ENCODE measurements around the gene SPAG16.

SPAG16 gene

GRCh38 chr2:213455316-213456008 lies 171.2 kb downstream of the SPAG16 start:
- TF ChIP-seq CTCF (IDR thresholded peaks at IDR 0.05; ENCODE audit: borderline replicate concordance, insufficient read depth, low read depth, low read length): no peak
- no peak overlapping the region for H3K4me3 ChIP-seq (ENCODE audit: low read depth, low read length)

GRCh38 chr2:213475433-213475832 lies 191.2 kb downstream of the SPAG16 start:
- no peak overlapping the region for H3K4me3 ChIP-seq (ENCODE audit: low read depth, low read length)
- no peak for TF ChIP-seq CTCF (IDR thresholded peaks at IDR 0.05; ENCODE audit: borderline replicate concordance, insufficient read depth, low read depth, low read length)

GRCh38 chr2:213476641-213477040 lies 192.4 kb downstream of the SPAG16 start:
- no peak overlapping the region for H3K4me3 ChIP-seq (ENCODE audit: low read depth, low read length)
- TF ChIP-seq CTCF (IDR thresholded peaks at IDR 0.05; ENCODE audit: borderline replicate concordance, insufficient read depth, low read depth, low read length): no peak

GRCh38 chr2:213490087-213490486 lies 205.8 kb downstream of the SPAG16 start:
- no peak overlapping the region for H3K4me3 ChIP-seq (ENCODE audit: low read depth, low read length)
- no peak for TF ChIP-seq CTCF (IDR thresholded peaks at IDR 0.05; ENCODE audit: borderline replicate concordance, insufficient read depth, low read depth, low read length)

GRCh38 chr2:213491376-213491775 lies 207.1 kb downstream of the SPAG16 start:
- TF ChIP-seq CTCF (IDR thresholded peaks at IDR 0.05; ENCODE audit: borderline replicate concordance, insufficient read depth, low read depth, low read length): no peak
- no peak overlapping the region for H3K4me3 ChIP-seq (ENCODE audit: low read depth, low read length)

GRCh38 chr2:213496226-213496625 lies 212.0 kb downstream of the SPAG16 start:
- TF ChIP-seq CTCF (IDR thresholded peaks at IDR 0.05; ENCODE audit: borderline replicate concordance, insufficient read depth, low read depth, low read length): no peak
- no peak overlapping the region for H3K4me3 ChIP-seq (ENCODE audit: low read depth, low read length)

GRCh38 chr2:213500881-213501280 lies 216.6 kb downstream of the SPAG16 start:
- no peak for TF ChIP-seq CTCF (IDR thresholded peaks at IDR 0.05; ENCODE audit: borderline replicate concordance, insufficient read depth, low read depth, low read length)

More at GRCh38 chr2:213500881-213501280, 216.6 kb downstream of the SPAG16 start:
- no peak overlapping the region for H3K4me3 ChIP-seq (ENCODE audit: low read depth, low read length)
